Measurements from ENCODE around the gene LRPPRC. TPM values are rescaled to one million over a fixed set of nuclear protein-coding genes. Genes with fewer than 3 reads are reported as not detected.
A peak's percentile ranks its signal among the peaks of the same experiment; 100 is the strongest.

The LRPPRC gene
- polyA plus RNA-seq, 1 of the 3 experiments (the other 2 are of a cell fraction): 31.4 TPM

DNA sequence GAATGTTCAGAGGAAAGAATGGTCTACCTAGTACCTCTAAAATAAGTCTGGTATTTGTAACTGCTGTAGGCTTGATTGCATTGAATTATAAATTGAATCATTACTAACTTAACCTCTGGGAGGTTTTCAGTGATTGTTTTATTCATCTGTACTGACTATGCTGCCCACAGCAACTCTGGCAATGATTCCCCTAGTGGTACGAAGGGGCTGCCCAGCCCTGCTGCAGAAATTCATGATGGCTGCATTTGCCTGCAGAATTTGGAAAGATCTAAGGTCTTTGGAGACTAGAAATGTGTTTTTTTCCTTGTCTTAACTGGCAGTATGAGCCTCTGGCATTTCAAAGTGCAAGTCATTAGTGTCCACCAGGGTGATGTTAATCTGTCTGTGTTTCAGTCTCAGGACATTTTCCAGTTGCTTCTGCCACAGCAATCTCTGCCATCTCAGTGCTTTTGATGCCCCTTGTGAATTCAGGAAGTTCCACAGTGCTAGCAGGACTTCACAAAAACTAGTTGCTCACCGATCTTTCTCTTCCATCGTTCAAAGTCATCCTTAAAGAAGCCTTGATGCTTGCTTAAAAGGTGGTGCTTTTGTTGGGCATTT lies 13.4 kb upstream of the LRPPRC start:
- H3K79me2 ChIP-seq (ENCODE audit: insufficient read depth): no peaks in the 10 kb centered on the region
- no peaks in the 10 kb centered on the region for H3F3A ChIP-seq (replicated peaks; ENCODE audit: insufficient read depth)
- POLR2A ChIA-PET: no interaction called here
- no peak overlapping the region for H3K9ac ChIP-seq
- H3K9me3 ChIP-seq: no peaks in the 10 kb centered on the region
- CTCF ChIA-PET: interaction anchor here (0.6 to 2.2 kb wide), 15 partner anchors 8 to 132 kb away, joined by 3 to 10 read pairs (median 4); no protein-coding TSS in a partner anchor
- peak overlapping the region in 1 of 2 experiments; percentile 54; a peak in 2 of 4 replicates for H3K27ac ChIP-seq (ENCODE audit: low read depth in 2 of 2, low read length in 1 of 2)
- no peak overlapping the region for H3K4me3 ChIP-seq (ENCODE audit: low read depth in 2 of 2, low read length in 1 of 2)
- no peak overlapping the region for H3K4me2 ChIP-seq
- H3K9me2 ChIP-seq: no peaks in the 10 kb centered on the region
- peaks cover 0 to 5% of the 10 kb centered on the region in 2 experiments; a peak in 2 of 4 replicates for H3K4me1 ChIP-seq (ENCODE audit: control insufficient read depth in 1 of 2, insufficient read depth in 2 of 2, low read depth in 1 of 2, low read length in 1 of 2)
- peak; percentile 66 for DNase-seq
- WGBS (ENCODE audit: low lambda C conversion rate): 16% methylated on average over 3 of the region's 3 CpGs
- H3K36me3 ChIP-seq (replicated peaks in 1 of 2; ENCODE audit: control insufficient read depth in 1 of 2, insufficient read depth in 2 of 2, low read length in 1 of 2): no peaks in the 10 kb centered on the region
- H2AFZ ChIP-seq (ENCODE audit: low read depth): no peak overlapping the region
- no peaks in the 10 kb centered on the region for H4K20me1 ChIP-seq (ENCODE audit: insufficient read depth)
- H3K27me3 ChIP-seq (ENCODE audit: insufficient read depth): no peaks in the 10 kb centered on the region; the same call in 1 of the 2 replicates
- TF ChIP-seq YY1 (IDR thresholded peaks at IDR 0.05; ENCODE audit: low read depth) (no peak), GATA2 (CRISPR knock-in tag; IDR thresholded peaks at IDR 0.05) (peak; percentile 64; the same call in 1 of the 2 replicates), TAF1 (IDR thresholded peaks at IDR 0.05; ENCODE audit: borderline replicate concordance, low read depth, low read length) (no peak), FOXM1 (IDR thresholded peaks at IDR 0.05; ENCODE audit: low read depth) (no peak), RCOR1 (IDR thresholded peaks at IDR 0.05; ENCODE audit: low read length) (no peak), EP300 (IDR thresholded peaks at IDR 0.05; ENCODE audit: borderline replicate concordance in 1 of 2, low read depth in 1 of 2, low read length in 1 of 2) (peak in 1 of 2 experiments; percentile 36; a peak in 1 of 4 replicates), SIN3A (IDR thresholded peaks at IDR 0.05; ENCODE audit: borderline replicate concordance, low read depth, low read length) (no peak)
- TF ChIP-seq, protein P1, sequence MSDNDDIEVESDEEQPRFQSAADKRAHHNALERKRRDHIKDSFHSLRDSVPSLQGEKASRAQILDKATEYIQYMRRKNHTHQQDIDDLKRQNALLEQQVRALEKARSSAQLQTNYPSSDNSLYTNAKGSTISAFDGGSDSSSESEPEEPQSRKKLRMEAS (IDR thresholded peaks at IDR 0.05; ENCODE audit: low read depth): no peak
- TF ChIP-seq, protein P2, sequence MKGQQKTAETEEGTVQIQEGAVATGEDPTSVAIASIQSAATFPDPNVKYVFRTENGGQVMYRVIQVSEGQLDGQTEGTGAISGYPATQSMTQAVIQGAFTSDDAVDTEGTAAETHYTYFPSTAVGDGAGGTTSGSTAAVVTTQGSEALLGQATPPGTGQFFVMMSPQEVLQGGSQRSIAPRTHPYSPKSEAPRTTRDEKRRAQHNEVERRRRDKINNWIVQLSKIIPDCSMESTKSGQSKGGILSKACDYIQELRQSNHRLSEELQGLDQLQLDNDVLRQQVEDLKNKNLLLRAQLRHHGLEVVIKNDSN (IDR thresholded peaks at IDR 0.05; ENCODE audit: borderline replicate concordance, low read depth): no peak

DNA sequence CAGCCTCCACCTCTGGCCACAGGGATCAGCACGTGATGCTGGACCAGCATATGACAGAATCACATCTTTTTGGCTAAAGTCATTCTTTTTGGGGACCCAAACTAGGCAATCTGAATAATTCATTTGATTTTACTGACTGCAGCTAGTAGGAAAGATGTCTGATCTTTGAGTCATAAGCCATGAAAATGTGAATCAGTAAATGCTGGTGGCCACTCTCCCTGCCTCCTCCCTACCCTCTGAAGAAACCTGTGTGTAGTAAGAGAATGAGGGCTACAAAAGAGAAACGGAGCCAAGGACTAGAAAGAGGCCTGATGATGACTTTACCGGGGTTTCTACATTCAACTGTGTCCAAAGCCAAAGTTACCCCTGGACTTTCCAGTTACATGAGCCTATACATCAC lies 10.1 kb upstream of the LRPPRC start:
- POLR2A ChIA-PET: no interaction called here
- Histone ChIP-seq H4K20me1 (ENCODE audit: insufficient read depth) (no peaks in the 10 kb centered on the region), H3K79me2 (ENCODE audit: insufficient read depth) (no peaks in the 10 kb centered on the region), H3K4me2 (no peak overlapping the region), H2AFZ (ENCODE audit: low read depth) (no peak overlapping the region), H3K4me3 (ENCODE audit: low read depth in 2 of 2, low read length in 1 of 2) (no peak overlapping the region), H3K27me3 (ENCODE audit: insufficient read depth) (no peaks in the 10 kb centered on the region), H3K4me1 (ENCODE audit: control insufficient read depth in 1 of 2, insufficient read depth in 2 of 2, low read depth in 1 of 2, low read length in 1 of 2) (peaks cover 0 to 5% of the 10 kb centered on the region in 2 experiments; a peak in 2 of 4 replicates), H3K9me2 (no peaks in the 10 kb centered on the region), H3K27ac (ENCODE audit: low read depth in 2 of 2, low read length in 1 of 2) (no peak overlapping the region), H3K9ac (no peak overlapping the region), H3K9me3 (no peaks in the 10 kb centered on the region; the same call in 1 of the 2 replicates), H3K36me3 (replicated peaks in 1 of 2; ENCODE audit: control insufficient read depth in 1 of 2, insufficient read depth in 2 of 2, low read length in 1 of 2) (no peaks in the 10 kb centered on the region), H3F3A (replicated peaks; ENCODE audit: insufficient read depth) (no peaks in the 10 kb centered on the region)
- 43% methylated on average over 3 of the region's 3 CpGs for WGBS (ENCODE audit: low lambda C conversion rate)
- TF ChIP-seq, protein P3, sequence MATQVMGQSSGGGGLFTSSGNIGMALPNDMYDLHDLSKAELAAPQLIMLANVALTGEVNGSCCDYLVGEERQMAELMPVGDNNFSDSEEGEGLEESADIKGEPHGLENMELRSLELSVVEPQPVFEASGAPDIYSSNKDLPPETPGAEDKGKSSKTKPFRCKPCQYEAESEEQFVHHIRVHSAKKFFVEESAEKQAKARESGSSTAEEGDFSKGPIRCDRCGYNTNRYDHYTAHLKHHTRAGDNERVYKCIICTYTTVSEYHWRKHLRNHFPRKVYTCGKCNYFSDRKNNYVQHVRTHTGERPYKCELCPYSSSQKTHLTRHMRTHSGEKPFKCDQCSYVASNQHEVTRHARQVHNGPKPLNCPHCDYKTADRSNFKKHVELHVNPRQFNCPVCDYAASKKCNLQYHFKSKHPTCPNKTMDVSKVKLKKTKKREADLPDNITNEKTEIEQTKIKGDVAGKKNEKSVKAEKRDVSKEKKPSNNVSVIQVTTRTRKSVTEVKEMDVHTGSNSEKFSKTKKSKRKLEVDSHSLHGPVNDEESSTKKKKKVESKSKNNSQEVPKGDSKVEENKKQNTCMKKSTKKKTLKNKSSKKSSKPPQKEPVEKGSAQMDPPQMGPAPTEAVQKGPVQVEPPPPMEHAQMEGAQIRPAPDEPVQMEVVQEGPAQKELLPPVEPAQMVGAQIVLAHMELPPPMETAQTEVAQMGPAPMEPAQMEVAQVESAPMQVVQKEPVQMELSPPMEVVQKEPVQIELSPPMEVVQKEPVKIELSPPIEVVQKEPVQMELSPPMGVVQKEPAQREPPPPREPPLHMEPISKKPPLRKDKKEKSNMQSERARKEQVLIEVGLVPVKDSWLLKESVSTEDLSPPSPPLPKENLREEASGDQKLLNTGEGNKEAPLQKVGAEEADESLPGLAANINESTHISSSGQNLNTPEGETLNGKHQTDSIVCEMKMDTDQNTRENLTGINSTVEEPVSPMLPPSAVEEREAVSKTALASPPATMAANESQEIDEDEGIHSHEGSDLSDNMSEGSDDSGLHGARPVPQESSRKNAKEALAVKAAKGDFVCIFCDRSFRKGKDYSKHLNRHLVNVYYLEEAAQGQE (IDR thresholded peaks at IDR 0.05; ENCODE audit: low read depth, low read length): no peak
- TF ChIP-seq SIN3A (IDR thresholded peaks at IDR 0.05; ENCODE audit: borderline replicate concordance, low read depth, low read length) (no peak), FOSL2 (IDR thresholded peaks at IDR 0.05; ENCODE audit: borderline replicate concordance, low read depth) (no peak), MXI1 (IDR thresholded peaks at IDR 0.05; ENCODE audit: low read depth, low read length) (no peak), RAD21 (IDR thresholded peaks at IDR 0.05; ENCODE audit: low read length) (no peak), ELF1 (IDR thresholded peaks at IDR 0.05) (no peak)
- CTCF ChIA-PET: interaction anchor here (1.5 kb wide), 1 partner anchor 38 kb away, joined by 5 read pairs; no protein-coding TSS in a partner anchor
- no peak for DNase-seq

All from SK-N-SH (cell line).